ENCODE data around the gene PLA1A.

The PLA1A gene

DNA sequence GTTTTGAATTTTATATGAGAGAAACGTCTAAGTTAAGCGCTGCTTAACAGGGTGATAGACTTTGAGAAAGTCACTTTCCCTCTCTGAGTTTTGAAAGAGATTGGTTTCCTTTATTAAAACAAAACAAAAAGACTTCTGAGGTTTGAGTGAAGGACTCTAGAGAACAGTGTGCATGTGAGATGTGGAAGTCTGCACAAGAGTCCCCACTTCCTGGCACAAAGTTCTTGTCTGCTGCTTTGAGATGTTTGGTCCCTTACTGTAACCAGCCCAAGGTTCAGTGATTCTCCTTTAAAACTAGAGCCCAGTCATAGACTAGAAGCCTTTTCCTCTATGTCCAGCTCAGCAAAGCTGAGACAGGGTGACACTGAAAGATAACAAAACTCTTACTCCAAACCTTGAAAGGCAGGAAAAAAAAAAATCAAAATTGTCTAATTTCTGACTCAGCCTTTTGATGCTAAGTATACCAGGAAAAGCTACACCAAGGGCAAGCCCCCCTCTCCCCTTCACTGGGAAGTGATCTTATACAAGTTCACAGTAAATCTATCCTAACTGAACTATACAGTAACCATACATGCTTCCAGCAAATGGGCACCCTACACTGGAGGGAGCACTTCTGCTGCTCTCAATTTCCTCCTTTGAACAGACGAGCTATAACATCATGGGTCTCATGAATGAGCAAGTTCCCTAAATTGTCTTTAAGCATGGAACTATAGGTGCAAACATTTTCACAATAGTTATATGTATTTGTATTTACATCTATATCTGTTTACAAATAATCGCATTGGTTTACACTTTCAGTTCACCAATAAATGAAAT is 60.4 kb downstream of the PLA1A start:
- WGBS, result 63% methylated on average over 4 of the region's 4 CpGs
- H3K27ac ChIP-seq (ENCODE audit: low read depth, low read length), result no peak overlapping the region
- H3K27me3 ChIP-seq (ENCODE audit: insufficient read depth, low read length), result no peaks in the 10 kb centered on the region
- no peak overlapping the region for H3K4me3 ChIP-seq (ENCODE audit: low read length)
- H3K9ac ChIP-seq (ENCODE audit: low read depth, low read length), result no peak overlapping the region
- no peaks in the 10 kb centered on the region for H3K4me1 ChIP-seq (ENCODE audit: insufficient read depth, low read length)
- no peaks in the 10 kb centered on the region for H3K9me3 ChIP-seq (ENCODE audit: insufficient read depth, low read depth, low read length)
- no peaks in the 10 kb centered on the region for H3K36me3 ChIP-seq (ENCODE audit: insufficient read depth, low read length)

DNA sequence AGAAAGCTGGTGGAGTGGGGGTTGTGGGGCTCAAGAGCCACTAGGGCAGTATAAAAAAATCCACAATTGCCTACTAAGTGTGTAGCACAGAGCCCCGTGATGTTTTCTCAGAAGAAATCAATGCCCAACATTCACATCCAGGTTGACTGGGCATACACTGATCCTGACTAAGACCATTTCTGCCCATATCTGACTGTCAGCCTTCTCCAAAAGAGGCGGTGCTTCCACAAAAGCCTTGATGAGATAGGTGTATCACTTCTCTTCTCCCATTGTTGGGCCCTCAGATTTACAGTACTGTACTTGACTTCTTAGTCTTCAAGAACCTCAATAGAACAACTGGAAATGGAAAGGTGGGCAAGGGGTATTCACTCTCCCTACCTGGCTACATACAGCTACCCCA is 61.3 kb downstream of the PLA1A start:
- Histone ChIP-seq H3K27ac (ENCODE audit: low read depth, low read length) (no peak overlapping the region), H3K27me3 (ENCODE audit: insufficient read depth, low read length) (no peaks in the 10 kb centered on the region), H3K36me3 (ENCODE audit: insufficient read depth, low read length) (no peaks in the 10 kb centered on the region), H3K9ac (ENCODE audit: low read depth, low read length) (no peak overlapping the region), H3K9me3 (ENCODE audit: insufficient read depth, low read depth, low read length) (no peaks in the 10 kb centered on the region), H3K4me1 (ENCODE audit: insufficient read depth, low read length) (no peaks in the 10 kb centered on the region), H3K4me3 (ENCODE audit: low read length) (no peak overlapping the region)
- 92% methylated on average over 2 of the region's 2 CpGs for WGBS

DNA sequence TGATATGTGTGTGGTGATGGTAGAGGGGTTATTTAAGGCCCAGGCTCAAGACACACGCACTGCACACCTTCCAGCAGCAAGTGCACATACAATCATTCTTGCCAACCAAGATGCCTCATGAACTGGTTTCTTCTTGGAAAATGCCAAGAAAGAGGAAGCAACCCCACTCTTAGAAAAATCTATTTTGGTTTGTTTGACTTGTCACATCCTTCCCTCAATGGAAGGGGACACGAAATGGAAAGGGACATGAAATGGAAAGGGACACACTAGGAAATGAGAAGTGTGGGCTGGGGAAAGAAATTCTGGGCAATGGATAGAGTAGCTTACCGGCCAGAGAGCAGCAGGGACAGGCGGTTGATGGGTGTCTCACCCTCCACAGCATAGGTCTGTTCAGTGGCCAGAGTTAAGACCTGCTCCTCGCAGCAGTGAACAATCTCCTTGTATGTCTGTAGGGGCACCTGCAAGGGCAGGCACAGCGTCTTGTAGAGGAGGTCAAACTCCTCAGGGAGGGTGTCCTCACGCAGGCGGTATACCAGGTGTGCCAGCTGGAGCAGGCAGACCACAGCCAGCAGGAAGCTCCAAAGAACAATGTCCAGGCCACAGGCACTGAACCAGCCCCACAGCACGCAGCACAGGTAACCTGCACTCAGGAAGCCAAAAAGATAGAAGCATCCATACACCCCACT is 62.1 kb downstream of the PLA1A start:
- no peaks in the 10 kb centered on the region for H3K36me3 ChIP-seq (ENCODE audit: insufficient read depth, low read length)
- 84% methylated on average over 9 of the region's 9 CpGs for WGBS
- no peak overlapping the region for H3K27ac ChIP-seq (ENCODE audit: low read depth, low read length)
- no peak overlapping the region for H3K4me3 ChIP-seq (ENCODE audit: low read length)
- no peaks in the 10 kb centered on the region for H3K4me1 ChIP-seq (ENCODE audit: insufficient read depth, low read length)
- no peaks in the 10 kb centered on the region for H3K9me3 ChIP-seq (ENCODE audit: insufficient read depth, low read depth, low read length)
- H3K9ac ChIP-seq (ENCODE audit: low read depth, low read length), result no peak overlapping the region
- H3K27me3 ChIP-seq (ENCODE audit: insufficient read depth, low read length), result no peaks in the 10 kb centered on the region

DNA sequence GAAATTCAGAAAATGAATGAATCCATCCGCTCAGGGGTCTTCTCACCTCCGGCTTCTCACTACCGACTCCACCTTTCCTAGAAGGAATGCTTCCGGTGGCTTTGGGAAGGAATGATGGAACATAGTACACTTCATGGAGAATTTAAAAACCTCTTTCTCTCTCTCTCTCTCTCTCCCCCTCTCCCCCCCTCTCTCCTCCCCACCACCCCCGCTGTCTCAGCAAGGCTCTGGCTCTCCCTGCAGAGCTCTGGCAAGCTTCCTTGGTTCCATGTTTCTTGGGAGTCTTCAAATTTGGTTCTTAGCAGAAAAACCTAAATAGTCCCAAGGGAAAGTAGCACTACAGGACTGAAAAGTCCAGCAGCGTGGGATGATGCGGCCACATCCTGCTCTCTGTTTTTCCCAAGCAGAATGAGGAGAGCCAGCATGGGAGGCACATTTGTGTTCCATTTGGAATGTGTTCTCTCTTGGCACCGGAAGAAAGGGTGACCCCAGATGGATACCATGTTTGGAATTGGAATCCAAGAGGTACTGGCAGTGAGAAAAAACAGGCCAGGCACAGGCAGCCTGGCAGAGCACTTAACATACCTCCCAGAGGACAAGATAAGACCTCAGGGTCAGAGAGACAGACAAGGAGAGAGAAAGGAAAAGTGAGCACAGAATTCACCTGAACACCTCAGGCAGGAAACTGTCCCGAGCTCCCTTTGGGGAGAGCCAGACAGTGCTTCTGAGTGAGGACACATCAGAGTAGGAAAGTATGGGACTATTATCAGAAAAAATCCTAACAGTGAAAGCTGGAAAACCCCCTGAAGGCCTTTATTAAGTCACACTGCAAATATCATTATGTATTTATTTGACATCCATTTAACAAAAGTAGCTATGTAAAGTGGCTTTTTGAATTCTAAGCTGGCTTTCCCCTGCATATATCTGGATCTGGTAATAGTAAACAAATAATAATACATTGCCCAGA is 63.1 kb downstream of the PLA1A start, which contains the start of gene POPDC2:
POPDC2 (minus strand) TSS at position 116 of the 967 bp plus-strand sequence. CDS start 166 bp downstream, outside the sequence.
- H3K4me3 ChIP-seq (ENCODE audit: low read length), result no peak within 1 kb of the TSS
- H3K36me3 ChIP-seq (ENCODE audit: insufficient read depth, low read length), result no peaks in the 10 kb centered on the region
- no peak within 1 kb of the TSS for H3K9ac ChIP-seq (ENCODE audit: low read depth, low read length)
- no peaks in the 10 kb centered on the region for H3K9me3 ChIP-seq (ENCODE audit: insufficient read depth, low read depth, low read length)
- H3K4me1 ChIP-seq (ENCODE audit: insufficient read depth, low read length), result no peaks in the 10 kb centered on the region
- H3K27me3 ChIP-seq (ENCODE audit: insufficient read depth, low read length), result no peaks in the 10 kb centered on the region
- no peak within 1 kb of the TSS for H3K27ac ChIP-seq (ENCODE audit: low read depth, low read length)
- 89% methylated on average over 7 of the region's 9 CpGs for WGBS

DNA sequence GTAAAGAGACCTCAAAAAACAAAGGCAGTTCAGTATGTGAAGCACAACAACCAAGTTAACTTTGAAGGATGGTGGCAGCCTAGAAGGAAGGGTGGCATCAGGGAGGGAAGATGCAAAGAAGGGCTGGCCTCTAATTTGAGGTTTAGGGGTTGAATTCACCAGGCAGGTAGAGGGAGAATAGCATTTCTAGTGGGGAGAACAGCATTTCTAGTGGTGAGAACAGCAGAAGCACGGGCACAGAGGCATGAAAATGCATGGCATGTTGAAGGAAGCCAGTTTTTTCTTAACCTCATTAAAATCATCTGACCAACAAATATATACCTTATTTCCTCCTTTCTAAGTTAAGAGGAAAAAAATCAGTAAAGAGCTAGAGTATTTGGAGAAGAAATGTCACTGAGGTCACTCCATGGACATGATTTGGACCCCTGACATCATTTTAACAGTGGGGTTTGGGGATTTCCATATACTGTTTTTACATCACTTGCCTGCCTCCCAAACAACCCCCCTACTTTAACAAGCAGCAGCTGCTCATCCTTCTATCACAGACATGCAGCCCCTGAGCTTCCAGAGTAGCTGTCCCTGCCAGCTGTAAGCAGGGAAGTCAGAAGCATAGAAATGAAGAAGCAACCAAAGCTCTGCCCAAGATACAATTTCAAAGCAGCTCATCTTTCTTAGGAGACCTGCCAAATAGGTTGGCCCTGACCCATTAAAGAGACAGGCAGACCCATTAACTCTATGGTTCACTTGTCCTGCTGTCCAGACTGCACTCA is 65.1 kb downstream of the PLA1A start:
- Histone ChIP-seq H3K27ac (ENCODE audit: low read depth, low read length) (no peak overlapping the region), H3K27me3 (ENCODE audit: insufficient read depth, low read length) (no peaks in the 10 kb centered on the region), H3K4me3 (ENCODE audit: low read length) (no peak overlapping the region), H3K9ac (ENCODE audit: low read depth, low read length) (no peak overlapping the region), H3K4me1 (ENCODE audit: insufficient read depth, low read length) (no peaks in the 10 kb centered on the region), H3K36me3 (ENCODE audit: insufficient read depth, low read length) (0 out of 2 replicates have a peak, but pooled peaks cover 2% of the 10 kb centered on the region), H3K9me3 (ENCODE audit: insufficient read depth, low read depth, low read length) (no peaks in the 10 kb centered on the region)
- WGBS, result 63% methylated on average over 1 of the region's 1 CpG

DNA sequence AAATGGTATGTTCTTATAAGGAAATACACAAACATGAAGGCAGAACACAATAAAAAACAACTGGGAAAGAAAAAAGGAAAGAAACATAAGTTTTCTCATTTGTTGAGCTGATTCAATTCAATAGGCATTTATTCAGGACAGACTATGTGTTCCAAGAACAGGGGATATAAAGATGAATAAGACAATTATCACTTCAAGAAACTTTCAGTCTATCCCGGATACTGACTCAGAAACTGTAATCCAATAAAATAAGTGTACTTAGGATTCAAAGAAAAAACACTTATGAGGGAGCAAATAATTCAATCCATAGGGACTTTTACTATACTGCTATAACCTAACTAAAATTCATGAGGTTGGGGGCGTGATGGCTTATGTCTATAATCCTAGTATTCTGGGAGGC is 66.2 kb downstream of the PLA1A start:
- no peaks in the 10 kb centered on the region for H3K4me1 ChIP-seq (ENCODE audit: insufficient read depth, low read length)
- no peak overlapping the region for H3K9ac ChIP-seq (ENCODE audit: low read depth, low read length)
- no peaks in the 10 kb centered on the region for H3K9me3 ChIP-seq (ENCODE audit: insufficient read depth, low read depth, low read length)
- H3K36me3 ChIP-seq (ENCODE audit: insufficient read depth, low read length), result peaks cover 12% of the 10 kb centered on the region
- no peaks in the 10 kb centered on the region for H3K27me3 ChIP-seq (ENCODE audit: insufficient read depth, low read length)
- H3K4me3 ChIP-seq (ENCODE audit: low read length), result no peak overlapping the region
- no peak overlapping the region for H3K27ac ChIP-seq (ENCODE audit: low read depth, low read length)
- no CpG with 5 or more reads among the region's 2 CpGs for WGBS

DNA sequence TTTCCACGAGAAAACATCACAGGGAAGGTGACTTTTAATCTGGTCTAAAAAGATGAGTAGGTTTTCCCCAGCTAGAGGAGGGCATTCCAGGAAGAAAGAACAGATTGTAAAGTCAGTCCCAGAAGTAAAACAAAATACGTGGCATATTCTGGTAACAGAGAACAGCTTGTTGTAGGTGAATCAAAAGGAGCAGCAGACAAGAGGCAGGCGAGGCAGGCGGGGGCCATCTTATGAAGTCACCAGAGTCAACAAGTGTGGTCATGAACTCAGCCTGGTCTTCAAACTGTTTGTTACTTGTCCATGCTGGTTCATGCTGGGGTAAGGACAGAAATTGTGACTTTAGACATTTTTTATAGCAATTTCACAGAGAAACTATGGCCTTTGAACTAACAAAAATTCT is 66.7 kb downstream of the PLA1A start:
- Histone ChIP-seq H3K36me3 (ENCODE audit: insufficient read depth, low read length) (peaks cover 17% of the 10 kb centered on the region), H3K27me3 (ENCODE audit: insufficient read depth, low read length) (no peaks in the 10 kb centered on the region), H3K4me3 (ENCODE audit: low read length) (no peak overlapping the region), H3K9me3 (ENCODE audit: insufficient read depth, low read depth, low read length) (no peaks in the 10 kb centered on the region), H3K4me1 (ENCODE audit: insufficient read depth, low read length) (no peaks in the 10 kb centered on the region), H3K9ac (ENCODE audit: low read depth, low read length) (no peak overlapping the region), H3K27ac (ENCODE audit: low read depth, low read length) (no peak overlapping the region)
- WGBS, result 87% methylated on average over 4 of the region's 4 CpGs

DNA sequence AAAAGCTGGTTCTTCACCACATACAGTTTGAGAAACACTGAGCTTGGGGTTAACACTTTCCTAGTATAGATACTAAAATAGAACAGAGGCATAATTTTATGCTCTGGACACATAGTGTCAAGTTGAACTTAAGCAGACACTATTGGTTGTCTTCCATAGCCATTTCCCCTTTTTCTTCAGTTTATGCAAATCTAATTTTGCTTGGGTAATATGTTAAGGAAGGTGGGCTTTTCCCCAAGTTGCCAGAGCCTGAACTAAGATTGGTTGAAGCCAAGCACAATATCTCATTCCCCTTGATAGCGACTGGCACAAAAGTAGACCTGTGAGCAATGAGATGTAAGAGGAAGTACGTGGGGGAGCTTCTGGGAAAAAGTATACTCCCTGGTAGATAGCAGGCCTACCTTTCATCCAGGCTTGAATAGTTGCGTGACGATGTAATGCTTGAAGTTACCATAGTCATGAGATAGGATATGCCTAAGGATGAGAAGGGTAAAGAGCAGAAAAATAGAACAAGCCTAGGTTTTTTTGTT is 67.2 kb downstream of the PLA1A start:
- WGBS, result 95% methylated on average over 4 of the region's 4 CpGs
- Histone ChIP-seq H3K9ac (ENCODE audit: low read depth, low read length) (no peak overlapping the region), H3K4me3 (ENCODE audit: low read length) (no peak overlapping the region), H3K27ac (ENCODE audit: low read depth, low read length) (no peak overlapping the region), H3K4me1 (ENCODE audit: insufficient read depth, low read length) (no peaks in the 10 kb centered on the region), H3K36me3 (ENCODE audit: insufficient read depth, low read length) (peaks cover 23% of the 10 kb centered on the region), H3K9me3 (ENCODE audit: insufficient read depth, low read depth, low read length) (no peaks in the 10 kb centered on the region), H3K27me3 (ENCODE audit: insufficient read depth, low read length) (no peaks in the 10 kb centered on the region)

DNA sequence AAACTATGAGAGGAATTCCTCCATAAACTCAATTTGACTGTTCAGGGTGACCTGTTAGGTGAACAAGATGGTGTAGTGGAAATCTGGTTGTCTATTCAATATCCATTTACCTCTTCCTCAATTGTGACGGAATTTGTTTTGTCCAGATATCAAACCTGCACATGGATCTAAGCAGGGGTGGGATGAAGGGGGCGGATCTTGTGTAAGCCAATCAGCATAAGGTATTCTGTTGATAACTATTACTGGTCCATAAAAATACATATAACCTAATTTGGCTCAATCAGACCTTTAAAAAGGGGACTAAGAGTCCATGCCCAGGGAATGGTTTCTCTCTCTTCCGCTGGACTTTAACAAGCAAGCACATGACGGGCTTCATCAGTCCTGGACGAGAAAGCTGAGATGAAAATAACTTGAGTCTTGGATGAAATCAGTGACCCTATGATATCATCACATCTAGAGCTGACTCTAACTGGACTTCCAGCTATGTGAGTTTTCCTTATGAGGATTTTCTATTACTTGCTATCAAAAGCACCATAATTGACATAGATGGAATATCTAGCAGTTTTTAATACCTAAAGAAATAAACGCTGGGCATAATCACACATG is 68.4 kb downstream of the PLA1A start:
- H3K4me3 ChIP-seq (ENCODE audit: low read length), result no peak overlapping the region
- no peaks in the 10 kb centered on the region for H3K9me3 ChIP-seq (ENCODE audit: insufficient read depth, low read depth, low read length)
- H3K27me3 ChIP-seq (ENCODE audit: insufficient read depth, low read length), result no peaks in the 10 kb centered on the region
- H3K9ac ChIP-seq (ENCODE audit: low read depth, low read length), result no peak overlapping the region
- H3K36me3 ChIP-seq (ENCODE audit: insufficient read depth, low read length), result peaks cover 33% of the 10 kb centered on the region
- no peak overlapping the region for H3K27ac ChIP-seq (ENCODE audit: low read depth, low read length)
- WGBS, result 67% methylated on average over 3 of the region's 6 CpGs
- no peaks in the 10 kb centered on the region for H3K4me1 ChIP-seq (ENCODE audit: insufficient read depth, low read length)

Measured in HUES64 (cell line).